GM19328 (cell line): ENCODE measurements around the gene EYA2.

Experiments
- ATAC-seq: cut with Tn5 transposase; IDR thresholded peaks from one replicate; pipeline ENCODE4 v1.9.1; 2021; ENCODE audit warnings: mild to moderate bottlenecking, moderate library complexity; ENCODE audit not compliant: unreplicated experiment

Gene EYA2

GRCh38 chr20:46977204-46977603, 82.6 kb downstream of the EYA2 start:
- no peak for ATAC-seq

GRCh38 chr20:46977909-46978588, 83.4 kb downstream of the EYA2 start:
- no peak for ATAC-seq

- no peak for ATAC-seq
Observed at GRCh38 chr20:46978951-46979491, 84.4 kb downstream of the EYA2 start.

- no peak for ATAC-seq
Observed at GRCh38 chr20:46979603-46980241, 85.1 kb downstream of the EYA2 start.

- no peak for ATAC-seq
Observed at GRCh38 chr20:46981184-46981583, 86.5 kb downstream of the EYA2 start.

GRCh38 chr20:46983466-46983865, 88.8 kb downstream of the EYA2 start:
- ATAC-seq, result no peak

GRCh38 chr20:46984405-46984804, 89.8 kb downstream of the EYA2 start:
- ATAC-seq, result no peak

- ATAC-seq, result no peak
Observed at GRCh38 chr20:46985250-46985649, 90.6 kb downstream of the EYA2 start.

- no peak for ATAC-seq
Observed at GRCh38 chr20:46985671-46986070, 91.0 kb downstream of the EYA2 start.

GRCh38 chr20:46987001-46987400, 92.4 kb downstream of the EYA2 start:
- no peak for ATAC-seq

GRCh38 chr20:46990017-46990595, 95.5 kb downstream of the EYA2 start:
- ATAC-seq, result no peak

GRCh38 chr20:46990596-46991104, 96.0 kb downstream of the EYA2 start:
- ATAC-seq, result no peak

- no peak for ATAC-seq
Observed at GRCh38 chr20:46991168-46991567, 96.5 kb downstream of the EYA2 start.

GRCh38 chr20:46991880-46992639, 97.4 kb downstream of the EYA2 start:
- no peak for ATAC-seq

GRCh38 chr20:46992640-46993035, 98.0 kb downstream of the EYA2 start:
- no peak for ATAC-seq

- no peak for ATAC-seq
Observed at GRCh38 chr20:46993465-46994095, 98.9 kb downstream of the EYA2 start.

- no peak for ATAC-seq
Observed at GRCh38 chr20:46994341-46994740, 99.7 kb downstream of the EYA2 start.

GRCh38 chr20:46995561-46996142, 101.0 kb downstream of the EYA2 start:
- ATAC-seq, result no peak

- ATAC-seq, result no peak
Observed at GRCh38 chr20:46997187-46997586, 102.5 kb downstream of the EYA2 start.

GRCh38 chr20:46998477-46999240, 104.0 kb downstream of the EYA2 start:
- ATAC-seq, result no peak
